C4-2B (cell line): ENCODE measurements around the gene MINDY3.

ENCODE experiments used
- H3K27ac ChIP-seq: fragments of 450-650 bp; 2 replicates; pipeline ENCODE4 v1.5.1; 2017
- ZFX ChIP-seq: fragments of 450-650 bp; IDR thresholded peaks from 2 replicates; pipeline ENCODE4 v1.6.1; 2017
- TF ChIP-seq, protein P1 (sequence below): fragments of 450-650 bp; conservative IDR thresholded peaks from 2 replicates; pipeline ENCODE4 v1.5.1; 2017; ENCODE audit warnings: mild to moderate bottlenecking

MINDY3 gene

DNA sequence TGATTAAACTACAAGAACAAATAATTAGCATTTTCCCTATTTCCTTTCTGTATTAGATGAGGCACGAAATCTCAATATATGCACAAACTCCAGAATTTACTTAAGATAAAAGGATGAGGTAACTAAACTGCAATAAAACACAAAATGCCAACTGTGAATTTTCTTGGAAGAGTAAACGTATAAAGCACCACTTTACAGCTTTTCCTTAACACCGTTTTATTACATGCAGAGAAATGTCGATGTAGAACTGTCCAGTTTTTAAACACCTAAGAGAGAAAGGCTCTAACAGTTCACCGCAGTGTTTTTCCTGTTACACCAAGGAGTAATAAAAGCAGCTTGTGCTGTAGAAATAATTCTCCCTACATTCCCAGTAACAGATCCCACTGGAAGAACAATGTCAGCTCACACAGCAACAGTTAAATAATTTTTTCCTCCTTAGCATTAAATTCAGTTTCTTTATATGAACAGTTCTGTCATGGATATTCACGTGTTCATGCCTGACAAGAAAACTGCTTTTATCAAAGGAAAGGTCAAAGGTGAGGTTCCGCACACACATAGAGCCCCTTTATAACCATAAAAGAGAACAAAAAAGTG is 52.0 kb downstream of the MINDY3 start:
- H3K27ac ChIP-seq: no peak overlapping the region
- no peak for TF ChIP-seq ZFX
- TF ChIP-seq, protein P1, sequence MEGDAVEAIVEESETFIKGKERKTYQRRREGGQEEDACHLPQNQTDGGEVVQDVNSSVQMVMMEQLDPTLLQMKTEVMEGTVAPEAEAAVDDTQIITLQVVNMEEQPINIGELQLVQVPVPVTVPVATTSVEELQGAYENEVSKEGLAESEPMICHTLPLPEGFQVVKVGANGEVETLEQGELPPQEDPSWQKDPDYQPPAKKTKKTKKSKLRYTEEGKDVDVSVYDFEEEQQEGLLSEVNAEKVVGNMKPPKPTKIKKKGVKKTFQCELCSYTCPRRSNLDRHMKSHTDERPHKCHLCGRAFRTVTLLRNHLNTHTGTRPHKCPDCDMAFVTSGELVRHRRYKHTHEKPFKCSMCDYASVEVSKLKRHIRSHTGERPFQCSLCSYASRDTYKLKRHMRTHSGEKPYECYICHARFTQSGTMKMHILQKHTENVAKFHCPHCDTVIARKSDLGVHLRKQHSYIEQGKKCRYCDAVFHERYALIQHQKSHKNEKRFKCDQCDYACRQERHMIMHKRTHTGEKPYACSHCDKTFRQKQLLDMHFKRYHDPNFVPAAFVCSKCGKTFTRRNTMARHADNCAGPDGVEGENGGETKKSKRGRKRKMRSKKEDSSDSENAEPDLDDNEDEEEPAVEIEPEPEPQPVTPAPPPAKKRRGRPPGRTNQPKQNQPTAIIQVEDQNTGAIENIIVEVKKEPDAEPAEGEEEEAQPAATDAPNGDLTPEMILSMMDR: no peak

DNA sequence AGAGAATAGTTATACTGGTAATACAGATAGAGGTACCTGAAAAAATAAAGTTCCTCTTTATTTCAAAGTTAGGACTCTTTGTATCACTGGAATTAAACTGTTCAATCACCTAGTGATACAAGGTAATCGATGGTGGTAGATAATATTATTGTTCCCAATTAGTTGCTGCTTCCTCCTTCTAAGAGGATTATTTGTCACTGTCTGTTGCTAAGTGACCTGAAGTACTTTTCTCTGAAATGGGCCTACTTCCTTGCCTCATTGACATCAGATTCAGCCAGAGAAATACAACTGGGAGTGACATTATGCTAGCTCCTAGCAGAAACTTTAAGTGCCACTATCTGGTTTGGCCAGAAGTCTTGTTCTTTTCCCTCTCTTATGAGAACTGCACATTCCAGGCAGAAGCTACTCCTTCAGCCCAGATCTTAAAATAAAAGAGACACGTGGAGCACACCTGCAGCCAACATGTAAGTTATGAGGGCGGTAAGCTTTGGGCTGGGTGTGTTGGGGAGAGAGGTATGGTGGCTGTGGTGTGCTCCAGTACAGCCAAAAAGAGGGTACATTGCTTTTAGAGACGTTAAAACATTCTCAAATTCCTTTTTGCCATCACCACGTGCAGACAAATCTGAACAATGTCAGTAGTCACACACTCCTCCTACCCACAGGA is 54.8 kb downstream of the MINDY3 start:
- no peak for TF ChIP-seq ZFX
- TF ChIP-seq, protein P1: no peak
- no peak overlapping the region for H3K27ac ChIP-seq

DNA sequence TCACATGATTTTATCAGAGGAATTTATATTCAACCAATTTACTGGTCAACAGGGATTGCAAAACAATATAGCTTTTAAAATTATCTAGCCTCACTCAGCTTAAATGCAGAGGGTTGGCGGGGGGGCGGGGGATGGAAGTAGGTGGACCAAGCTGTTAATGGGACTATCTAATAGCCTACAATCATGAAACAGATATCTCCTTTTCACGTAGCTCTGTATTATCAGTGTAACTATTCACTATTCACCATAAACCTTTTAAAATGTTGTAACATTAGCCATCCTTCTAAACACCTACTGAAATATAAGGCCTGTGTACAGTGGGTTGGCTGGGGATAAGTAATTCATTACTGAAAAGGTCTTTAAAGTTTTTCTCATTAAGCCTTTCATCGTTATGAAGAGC is 56.2 kb downstream of the MINDY3 start:
- TF ChIP-seq, protein P1: no peak
- no peak for TF ChIP-seq ZFX
- no peak overlapping the region for H3K27ac ChIP-seq

DNA sequence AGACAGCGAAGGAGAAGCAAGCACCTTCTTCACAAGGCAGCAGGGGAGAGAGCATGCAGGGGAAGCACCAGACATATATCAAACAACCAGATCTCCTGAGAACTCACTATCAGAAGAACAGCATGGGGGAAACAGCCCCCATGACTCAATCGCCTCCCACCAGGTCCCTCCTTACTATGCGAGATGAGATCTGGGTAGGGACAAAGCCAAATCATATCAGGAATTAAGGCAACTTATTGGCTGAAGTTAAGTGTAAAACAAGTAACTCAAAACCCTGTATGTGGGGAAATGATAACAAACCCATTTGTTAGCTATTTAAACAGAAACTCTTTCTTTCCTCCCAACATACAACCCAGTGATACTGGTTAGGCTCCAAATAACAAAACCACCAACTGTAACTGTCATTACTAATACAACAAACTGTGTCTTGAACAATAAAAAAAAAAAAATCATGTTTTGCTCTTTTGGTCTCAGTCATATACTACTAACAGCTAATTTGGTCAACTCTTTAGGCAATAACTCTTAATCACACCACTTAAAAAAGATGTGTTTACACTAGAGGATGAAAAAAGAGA is 57.8 kb downstream of the MINDY3 start:
- TF ChIP-seq, protein P1: no peak
- TF ChIP-seq ZFX: no peak
- no peak overlapping the region for H3K27ac ChIP-seq

DNA sequence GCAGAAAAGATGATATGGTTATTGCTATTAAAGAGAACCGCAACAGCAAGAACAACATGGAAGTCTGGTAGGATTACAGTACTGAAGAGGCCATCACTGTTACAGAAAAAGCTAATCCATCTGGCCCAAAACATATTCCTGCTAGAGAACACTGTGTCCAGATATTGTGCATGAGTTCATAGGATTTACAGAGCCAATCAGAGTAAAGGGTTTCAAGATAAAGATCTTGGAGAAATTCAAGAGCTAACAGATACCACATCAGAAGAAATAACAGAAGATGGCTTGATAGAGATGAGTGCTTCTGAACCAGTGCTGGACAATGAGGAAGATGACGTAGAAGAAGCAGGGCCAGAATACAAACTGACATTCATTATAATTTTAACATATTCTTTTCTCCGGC is 58.7 kb downstream of the MINDY3 start:
- H3K27ac ChIP-seq: no peak overlapping the region
- TF ChIP-seq, protein P1: no peak
- no peak for TF ChIP-seq ZFX

DNA sequence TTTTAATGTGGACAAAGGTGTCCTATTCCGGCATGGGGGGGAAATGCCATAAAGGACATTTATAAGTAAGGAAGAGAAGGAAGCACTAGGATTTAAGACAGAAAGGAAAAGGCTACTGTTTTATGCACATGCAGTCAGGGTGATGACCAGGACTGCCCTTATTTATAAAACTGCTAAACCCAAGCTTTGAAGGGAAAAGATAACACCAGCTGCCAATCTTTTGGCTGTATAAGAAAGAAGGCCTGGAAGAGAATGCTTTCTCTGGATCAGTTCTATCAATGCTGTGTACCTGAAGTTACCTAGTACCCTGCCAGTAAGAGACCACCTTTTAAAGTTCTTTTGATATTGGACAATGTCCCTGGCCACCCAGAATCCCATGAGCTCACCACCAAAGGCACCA is 59.2 kb downstream of the MINDY3 start:
- TF ChIP-seq ZFX: no peak
- TF ChIP-seq, protein P1: no peak
- no peak overlapping the region for H3K27ac ChIP-seq

DNA sequence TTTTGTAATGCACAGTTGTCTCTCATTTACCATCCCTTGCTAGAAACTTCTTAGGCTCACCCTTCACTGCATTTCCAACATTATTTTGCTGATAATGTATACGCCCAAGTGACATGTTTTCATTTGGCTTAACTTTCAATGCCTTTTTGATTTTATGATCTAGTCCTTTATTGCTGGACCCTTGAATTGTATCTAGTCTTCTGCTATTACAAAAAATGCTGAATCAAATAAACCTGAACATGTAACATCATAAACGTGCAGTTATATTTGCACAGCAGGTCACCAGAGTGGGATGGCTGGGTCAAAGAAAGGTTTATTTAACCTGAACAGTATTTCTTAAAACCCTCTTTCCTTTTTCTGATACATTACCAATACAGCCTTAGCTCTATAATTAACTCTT is 63.0 kb downstream of the MINDY3 start:
- H3K27ac ChIP-seq: no peak overlapping the region
- TF ChIP-seq, protein P1: no peak
- no peak for TF ChIP-seq ZFX
